HG02763 (cell line): ENCODE results near the gene LAMB4.

Experiments
- ATAC-seq: cut with Tn5 transposase; IDR thresholded peaks from one replicate; pipeline ENCODE4 v1.9.1; 2021; ENCODE audit warnings: mild to moderate bottlenecking, moderate library complexity; ENCODE audit not compliant: unreplicated experiment

LAMB4 gene

DNA sequence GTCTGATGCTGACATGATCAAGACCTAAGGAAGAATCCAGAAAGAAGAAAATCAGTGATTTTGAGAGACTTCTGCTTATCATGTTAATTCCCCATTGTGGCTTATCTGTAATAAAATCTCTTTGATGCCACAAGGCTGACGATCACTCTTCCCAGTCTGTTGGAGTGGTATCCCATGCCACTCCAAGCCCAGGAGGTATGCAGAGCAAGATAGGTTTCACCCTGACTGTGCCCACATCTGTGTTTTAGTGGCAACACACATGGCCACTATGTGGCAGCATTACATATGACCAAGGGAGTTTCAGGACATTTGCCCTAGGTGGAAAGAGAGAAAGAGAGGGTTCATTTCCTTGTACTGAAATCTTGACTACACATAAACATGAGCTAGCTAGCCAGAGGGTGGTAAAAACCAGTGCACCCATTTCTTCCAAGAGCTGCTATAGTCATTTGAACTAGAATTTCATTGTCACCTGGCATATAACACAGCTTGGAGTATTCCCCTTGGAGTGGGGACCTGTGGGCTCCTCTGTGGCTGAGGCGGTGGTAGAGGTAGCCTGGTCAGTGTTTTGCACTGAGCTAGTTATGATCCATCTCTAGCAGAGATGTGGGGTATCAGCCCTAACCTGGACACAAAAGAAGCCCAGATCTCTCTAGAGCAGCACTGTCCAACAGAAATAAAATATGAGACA is 20.8 kb downstream of the LAMB4 start:
- ATAC-seq: peak; percentile 51

DNA sequence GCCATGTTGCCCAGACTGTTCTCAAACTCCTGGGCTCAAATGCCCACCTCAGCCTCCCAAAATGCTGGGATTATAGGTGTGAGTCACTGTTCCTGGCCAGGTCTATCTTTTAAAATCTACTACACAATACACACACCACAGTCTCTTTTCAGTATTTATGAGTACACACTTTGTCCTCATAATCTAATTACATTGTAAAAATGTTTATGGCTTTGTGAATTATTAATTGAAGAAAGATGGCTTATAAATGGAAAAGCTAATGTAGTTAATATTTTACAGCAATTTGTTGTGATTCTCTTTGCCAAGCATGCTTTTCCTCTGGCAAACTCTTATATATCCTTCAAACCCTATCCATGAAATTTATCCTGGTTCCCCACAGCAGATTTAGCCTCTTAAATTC is 22.0 kb downstream of the LAMB4 start:
- ATAC-seq: no peak

DNA sequence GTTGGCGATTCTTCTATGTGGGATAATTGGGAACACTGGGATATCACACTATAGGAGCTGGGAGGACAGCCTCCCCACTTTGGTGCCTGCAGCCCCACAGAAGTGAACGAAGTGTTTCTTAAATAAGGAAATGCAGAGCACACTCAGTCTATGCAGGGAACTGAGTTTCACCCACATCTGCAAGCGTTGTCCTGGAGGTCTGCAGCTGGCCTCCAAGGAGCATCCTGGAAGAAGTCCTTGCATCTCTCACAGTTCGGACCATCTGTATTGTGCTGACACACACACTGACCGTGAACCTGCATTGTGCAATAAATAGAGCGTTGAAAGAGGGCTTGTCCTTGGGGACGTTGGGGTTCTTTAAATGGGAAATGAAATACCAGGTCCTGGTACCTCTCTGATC is 25.8 kb downstream of the LAMB4 start:
- ATAC-seq: no peak

DNA sequence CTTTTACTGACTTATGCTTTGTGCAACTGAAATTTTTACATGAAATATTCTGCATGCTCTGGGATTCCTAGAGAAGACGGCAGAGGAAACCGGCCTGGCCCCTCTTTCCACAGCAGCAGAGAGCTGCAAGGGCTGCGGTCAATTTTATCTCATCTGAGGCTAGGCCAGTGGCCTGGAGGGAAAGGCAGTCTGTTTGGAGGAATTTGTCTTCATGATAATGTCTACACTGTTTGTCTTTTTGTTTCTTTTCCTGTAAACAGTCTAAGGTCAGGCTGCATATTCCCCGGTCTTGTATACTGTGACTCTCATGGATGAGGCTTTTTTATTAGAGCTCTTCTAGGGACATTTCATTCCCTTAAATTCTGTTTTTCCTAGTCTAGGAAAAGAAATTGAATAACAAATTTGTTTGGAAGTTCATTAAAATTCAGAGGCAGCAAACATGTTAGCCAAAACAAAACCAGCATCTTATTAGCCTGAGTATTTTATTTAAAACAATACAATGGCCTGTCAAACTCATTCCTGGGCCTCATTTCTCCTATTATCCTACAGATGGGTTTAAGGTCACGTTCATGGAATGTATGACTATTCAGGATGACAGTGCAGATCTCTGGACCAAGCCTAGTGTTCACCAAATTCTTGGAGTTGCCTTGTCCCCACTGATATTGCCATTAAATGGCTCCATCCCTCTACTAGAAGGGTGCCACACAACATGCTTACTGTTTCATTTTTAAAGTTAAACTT is 26.4 kb downstream of the LAMB4 start:
- ATAC-seq: no peak

DNA sequence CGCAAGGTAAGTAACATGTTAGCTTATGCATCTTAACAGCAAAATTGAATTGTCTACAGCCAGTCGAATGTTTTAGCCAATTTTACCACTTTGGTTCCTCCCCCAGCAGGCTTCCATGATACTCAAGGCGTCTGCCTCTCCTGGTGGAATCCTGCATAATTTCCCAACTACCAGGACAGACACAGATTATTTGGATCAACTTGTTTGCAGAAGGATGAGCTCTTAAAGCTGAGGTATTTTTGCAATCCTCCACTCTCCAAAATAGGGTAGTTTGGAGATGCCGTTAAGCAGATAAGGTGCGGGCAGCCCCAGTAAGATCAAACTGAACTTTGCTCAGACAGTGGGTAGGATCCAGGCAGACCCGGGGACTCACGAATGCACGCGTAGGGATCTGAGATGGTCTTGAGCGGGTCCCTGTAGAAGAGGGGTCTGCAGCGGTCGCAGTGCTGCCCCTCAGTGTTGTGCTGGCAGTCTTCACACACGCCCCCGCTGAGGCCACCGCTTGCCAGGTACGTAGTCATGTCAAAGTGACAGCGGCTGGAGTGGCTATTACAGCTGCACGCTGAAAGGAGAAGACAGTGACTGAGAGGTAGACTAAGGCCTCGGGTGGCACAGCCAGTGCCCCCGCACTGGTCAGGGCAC is 27.4 kb downstream of the LAMB4 start:
- no peak for ATAC-seq

DNA sequence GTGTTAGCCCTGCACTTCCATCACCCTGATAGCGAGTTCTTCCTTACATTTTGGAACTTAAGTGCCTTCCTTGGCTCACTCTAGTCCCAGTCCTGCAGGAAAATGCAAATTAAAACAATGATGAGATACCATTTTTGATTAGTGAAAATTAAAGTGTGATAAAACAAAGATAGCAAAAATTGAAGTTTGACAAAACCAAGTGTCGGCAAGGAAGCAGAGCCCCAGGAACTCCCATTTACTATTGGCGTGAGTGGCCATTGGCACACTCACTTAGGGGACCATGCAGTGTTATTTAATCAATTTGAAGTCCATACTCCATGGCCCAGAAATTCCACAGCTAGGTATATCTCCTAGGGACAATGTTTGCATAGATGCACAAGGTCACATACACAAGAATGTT is 28.4 kb downstream of the LAMB4 start:
- no peak for ATAC-seq

DNA sequence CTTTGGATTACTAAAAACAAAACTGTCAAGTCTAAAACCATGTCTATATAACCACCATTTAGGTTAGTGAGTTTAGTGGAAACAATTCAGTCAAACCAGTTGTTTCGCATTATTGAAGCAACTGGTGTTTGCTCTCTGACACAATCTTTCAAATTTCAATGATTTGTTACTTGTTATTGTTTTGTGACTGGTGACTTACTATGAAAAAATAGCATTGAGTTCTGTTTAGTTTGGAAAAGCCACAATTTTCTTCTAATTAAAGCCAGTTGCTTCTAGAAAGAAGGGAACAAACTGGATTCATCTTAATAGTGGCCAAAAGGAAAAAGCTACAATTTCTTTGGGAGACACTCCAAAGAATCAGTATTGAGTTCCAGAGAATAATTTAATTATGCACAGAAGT is 30.4 kb downstream of the LAMB4 start:
- no peak for ATAC-seq

DNA sequence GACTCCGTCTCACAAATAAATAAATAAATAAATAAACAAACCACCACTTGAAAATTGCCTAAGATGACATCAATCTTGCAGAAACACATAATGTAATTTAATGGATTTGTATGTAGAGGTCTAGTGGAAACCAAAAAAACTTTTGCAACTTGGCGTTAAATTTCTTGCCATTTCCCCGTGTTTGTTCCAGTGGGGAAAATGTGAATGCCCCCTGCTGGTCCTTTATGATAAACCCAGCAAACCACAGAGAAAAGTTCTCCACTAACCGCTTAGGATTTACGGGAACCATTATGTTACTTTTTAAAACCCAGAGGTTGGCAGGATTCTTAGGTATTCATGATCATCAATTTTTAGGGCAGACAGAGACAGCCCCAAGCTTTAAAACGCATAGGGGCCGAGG is 32.5 kb downstream of the LAMB4 start:
- ATAC-seq: no peak

DNA sequence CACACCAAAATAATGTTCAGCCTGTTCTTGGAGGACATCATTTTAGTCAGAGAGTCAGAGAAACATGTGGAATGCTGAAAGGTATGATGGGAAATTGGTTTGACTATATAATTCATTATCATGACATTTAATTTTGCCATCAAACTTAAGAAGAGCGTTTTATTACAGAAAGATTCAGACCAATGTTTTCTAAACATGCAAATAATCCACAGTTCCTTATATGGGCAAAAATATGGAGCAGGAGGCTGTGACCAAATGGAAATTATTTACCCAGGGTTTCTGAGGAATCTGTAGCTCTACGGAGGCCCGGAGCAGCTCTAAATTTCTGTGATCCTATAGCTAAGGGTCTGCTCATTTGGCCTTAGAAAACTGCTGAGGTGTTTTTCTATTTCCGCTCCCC is 33.2 kb downstream of the LAMB4 start:
- ATAC-seq: no peak

DNA sequence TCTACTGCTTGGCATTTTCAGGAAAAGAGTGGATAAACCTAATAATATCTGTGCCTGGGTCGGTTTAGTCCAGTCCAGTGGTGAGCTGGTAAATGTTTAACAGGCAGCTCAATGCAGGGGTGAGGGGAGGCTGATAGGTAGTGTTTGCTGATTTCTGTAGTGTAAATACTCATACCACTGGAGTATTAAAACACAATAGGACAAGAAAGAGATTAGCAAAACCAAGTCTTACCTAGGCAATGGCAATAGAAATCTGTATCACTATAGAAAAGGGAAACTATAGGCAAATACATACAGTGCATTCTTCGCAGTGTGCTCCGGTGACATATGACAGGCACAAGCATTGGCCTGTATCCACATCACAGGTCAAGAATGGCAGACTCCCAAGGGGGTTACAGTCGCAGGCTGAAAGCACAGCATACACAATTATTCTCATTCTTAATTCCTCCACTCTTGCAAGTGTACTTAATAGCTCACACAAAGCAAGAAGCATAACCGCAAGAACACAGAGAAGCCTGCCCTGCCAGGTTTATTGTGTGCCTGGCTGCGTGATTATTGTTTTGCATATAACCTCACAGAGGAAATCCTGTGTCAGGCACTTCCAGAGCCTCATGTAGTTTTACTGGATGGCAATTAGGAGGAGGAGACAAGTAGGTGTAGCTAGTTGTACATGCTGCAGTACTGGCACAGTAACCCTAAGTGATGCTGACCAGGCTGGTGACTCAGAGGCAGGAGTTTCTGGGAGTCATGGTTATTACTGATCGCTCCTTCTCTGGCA is 35.0 kb downstream of the LAMB4 start:
- no peak for ATAC-seq

DNA sequence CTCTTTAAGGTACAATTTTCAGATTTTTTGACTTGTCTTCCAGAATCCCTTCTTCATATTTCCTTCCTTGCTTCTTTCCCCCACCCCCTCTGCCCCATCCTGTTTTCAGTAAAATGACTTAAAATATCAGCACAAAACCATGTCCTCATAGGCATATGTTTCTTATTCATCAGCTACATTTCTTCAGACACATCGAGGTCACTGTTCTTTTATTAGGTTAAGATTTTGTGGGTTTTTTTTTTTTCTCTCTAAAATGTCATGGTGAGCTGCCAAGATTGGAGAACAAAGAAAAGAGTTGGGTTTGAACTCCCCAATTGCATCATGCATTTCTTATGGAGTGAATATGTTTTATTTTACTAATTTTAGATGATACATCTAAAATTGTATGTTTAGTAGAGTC is 35.8 kb downstream of the LAMB4 start:
- no peak for ATAC-seq

DNA sequence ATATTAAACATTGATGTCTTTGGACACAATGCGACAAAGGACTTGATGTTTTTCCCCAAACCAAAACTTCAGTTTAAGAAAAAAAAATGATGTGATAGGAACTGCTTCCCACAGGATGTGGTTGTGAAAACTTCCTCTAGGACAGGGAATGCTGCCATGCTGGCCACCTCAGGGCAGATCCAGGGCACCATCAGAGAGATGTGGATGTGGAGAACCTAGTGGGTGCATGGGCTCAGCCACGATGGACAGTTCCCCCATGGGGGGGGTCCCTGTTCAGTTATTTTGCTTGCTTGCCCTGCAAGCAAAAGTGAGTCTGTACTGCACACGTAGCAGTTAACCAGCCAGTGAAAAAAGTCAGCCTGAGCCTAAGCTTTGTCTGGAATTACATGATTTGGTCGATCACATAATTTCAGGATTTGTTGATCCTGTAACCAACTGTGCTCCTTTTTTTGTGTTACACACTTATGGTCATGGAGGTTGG is 36.3 kb downstream of the LAMB4 start:
- no peak for ATAC-seq

DNA sequence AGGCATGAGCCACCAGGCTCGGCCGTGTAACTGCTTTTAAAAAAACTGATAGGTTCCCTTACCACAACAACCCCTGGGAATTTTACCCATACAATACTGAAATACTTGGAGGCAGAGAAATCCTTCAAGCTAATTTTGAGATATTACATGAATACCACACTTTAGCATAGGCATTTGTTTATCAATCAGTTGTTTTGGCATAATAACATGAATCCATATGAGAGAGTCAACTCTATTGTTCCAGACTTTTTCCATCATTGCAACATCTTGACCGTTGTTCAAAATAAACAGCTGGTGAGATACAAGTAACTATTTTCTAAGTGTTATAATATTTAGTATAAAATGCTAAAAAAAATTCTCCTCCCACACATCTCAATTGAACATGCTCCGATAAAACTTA is 36.8 kb downstream of the LAMB4 start:
- ATAC-seq: no peak

DNA sequence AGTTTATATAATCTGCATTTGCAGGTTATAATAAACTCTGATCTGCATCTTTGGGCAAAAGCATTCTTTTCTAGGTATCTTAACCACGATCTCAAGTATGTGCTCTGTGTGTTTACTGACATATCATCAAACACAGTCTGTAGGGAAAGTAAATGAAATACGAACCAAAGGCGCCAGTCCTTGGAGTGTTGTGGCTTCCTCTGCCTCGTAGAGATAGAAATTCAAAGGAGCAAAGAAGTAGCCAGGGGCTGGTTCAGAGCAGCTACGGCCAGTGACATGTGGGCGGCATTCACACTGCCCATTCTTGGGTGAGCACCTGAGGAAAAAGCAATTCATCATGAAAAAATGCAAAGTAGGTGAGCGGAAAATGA is 38.7 kb downstream of the LAMB4 start:
- no peak for ATAC-seq

DNA sequence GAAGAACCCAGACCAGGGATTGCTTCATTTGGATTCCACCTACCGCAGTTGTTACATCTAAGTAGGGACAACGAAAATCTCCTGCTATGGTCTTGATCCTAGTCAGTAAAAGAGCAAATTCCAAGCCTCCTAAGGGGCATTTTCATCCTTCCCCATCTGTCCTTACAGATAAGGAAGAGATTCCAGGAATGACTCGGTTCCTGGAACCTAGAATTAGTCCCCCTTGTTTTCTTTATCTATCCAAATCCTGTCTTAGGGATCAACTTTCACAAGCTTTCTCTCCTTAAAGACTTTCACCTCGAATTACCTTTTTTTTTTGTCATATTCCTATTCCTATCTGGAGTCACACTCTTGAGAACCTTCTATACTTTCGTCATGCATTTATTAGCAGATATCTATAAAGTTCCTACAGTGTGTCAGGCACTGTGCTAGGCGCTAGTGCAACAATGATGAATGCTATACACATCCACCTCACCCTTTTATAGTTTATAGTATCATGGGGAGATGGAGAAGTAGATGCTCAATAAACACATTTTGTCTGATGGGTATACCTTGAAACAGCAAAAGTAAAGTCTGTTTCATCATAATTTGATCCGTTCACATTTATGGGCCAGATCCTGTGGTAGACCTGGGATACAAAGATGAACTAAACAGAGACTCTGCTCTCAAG is 39.2 kb downstream of the LAMB4 start:
- no peak for ATAC-seq

DNA sequence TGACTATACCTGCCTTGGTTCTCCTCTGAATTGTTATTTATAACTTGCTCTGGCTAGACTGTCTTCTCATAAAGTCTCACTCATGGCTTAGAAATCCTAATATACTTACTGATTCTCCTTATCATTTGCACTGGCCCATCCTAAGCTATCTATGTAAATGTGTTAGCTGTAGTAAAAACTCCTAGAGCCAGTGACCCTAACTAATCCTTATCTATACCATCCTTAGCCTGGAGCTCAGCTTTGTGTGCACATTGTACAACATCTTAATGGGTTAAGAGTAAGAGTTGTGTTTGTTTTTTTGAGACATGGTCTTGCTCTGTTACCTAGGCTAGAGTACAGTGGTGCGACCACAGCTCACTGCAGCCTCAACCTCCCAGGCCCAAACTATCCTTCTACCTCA is 40.8 kb downstream of the LAMB4 start:
- ATAC-seq: no peak

DNA sequence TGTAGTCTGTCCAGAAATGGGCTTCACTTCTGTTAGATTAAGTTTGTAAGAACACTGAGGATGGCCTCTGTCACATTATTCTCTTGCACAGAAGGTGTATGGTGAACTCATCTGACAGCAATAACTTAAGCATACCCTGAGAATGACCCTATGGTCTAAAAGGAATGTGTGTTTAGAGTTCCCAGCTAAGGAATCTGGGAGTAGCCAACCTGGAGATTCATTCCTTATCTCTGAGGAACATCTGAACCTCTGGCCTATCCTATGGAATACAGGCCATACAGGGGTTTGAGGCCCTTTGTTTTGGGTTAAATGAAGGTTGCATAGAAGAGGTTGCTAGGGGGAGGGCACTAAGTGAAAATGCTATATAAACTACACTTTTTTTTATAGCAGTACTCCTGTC is 41.4 kb downstream of the LAMB4 start:
- ATAC-seq: no peak

DNA sequence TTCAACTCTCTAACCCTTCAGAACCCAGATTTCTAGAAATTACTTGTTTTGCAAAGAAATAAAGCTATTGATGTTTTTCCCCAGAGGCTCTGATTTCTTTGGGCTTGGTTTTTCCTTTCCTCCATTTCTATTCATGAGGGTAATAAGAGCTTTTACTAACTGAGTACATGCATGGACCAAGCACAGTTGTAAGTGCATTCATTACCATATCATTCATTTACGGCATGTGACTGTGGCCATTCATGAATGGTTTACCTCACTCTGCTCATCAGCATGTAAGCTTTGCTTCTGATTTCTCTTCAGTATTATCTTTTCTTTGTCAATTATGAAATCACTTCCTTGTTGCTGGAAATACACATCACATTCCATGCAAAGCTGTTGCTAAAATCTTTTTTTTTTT is 42.4 kb downstream of the LAMB4 start:
- no peak for ATAC-seq

DNA sequence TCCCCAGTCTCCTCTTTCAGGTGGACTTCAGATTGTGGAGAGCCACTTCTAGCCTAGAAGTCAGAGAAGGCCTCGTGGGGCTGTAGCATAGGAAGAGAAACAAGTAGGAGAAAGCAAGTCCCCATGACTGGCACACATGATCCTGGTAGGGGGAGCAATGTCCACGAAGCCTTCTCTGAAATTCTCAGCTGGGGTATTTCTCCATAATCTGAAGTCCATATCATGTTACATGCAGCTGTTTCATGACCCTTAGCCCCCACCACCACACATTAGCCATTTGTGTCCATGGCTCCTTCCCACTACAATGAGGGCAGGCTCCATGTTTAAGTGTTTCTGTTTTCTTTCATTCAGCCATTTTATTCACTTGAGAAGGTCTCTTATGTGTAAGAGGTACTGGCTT is 43.2 kb downstream of the LAMB4 start:
- ATAC-seq: no peak

DNA sequence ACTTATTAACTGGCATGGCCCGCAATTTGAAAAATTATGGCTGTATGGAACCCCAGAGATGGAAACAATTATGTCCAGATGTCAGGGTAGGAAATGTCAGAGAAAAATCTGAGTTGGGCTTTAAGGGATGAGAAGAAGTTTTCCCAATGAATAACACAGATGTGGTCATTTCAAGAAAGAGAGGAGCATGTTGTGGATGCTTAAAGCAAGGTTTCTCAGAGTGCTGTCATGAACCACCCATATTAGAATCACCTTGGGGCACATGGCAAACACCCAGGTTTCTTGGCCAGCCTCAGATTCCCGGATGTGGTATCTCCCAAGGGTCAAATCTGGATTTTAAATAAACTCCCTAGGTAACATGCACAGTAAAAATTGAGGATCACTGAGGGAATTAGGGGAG is 43.6 kb downstream of the LAMB4 start:
- no peak for ATAC-seq

DNA sequence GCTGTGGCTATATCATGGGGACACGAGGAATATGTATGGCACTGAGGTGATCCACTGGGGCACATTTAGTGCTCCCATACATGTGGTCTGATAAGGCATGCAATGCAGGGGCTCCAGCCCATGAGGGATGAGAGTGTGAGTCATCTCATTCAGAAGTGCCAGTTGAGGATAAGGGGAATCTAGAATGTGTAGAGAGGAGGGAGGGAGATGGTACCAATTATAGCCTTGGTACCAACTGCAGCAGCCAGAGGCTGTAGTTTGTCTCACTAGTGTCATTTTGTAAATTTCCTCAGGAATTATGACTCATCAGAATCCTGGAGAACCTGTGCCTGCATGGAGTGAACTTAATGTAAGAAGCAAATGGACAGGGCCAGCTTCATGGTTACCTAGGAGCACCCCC is 46.2 kb downstream of the LAMB4 start:
- ATAC-seq: no peak
